Measurements from ENCODE around the gene SERPINB8.

- TF ChIP-seq CTCF (conservative IDR thresholded peaks at IDR 0.05; ENCODE audit: low read length) (no peak), EZH2phosphoT487 (IDR thresholded peaks at IDR 0.05; ENCODE audit: borderline replicate concordance, low read depth, low read length) (no peak)
These were observed 29.9 kb upstream of the SERPINB8 start for GRCh38 chr18:63940008-63940407.

Data from OCI-LY7 (cell line).